Placental pericyte (primary cell): Measurements from ENCODE around the gene XPC. TPM values are rescaled to one million over a fixed set of nuclear protein-coding genes. Genes with fewer than 3 reads are reported as not detected.

ENCODE experiments used
- total RNA-seq: library from RNA; depleted of rRNA; stranded (reverse); fragments of >200 nt; gene quantifications from 2 replicates; pipeline ENCODE4 v1.2.3, GENCODE V29; 2012

Gene XPC
- total RNA-seq: 42.9 and 79.0 TPM in 2 replicates

GRCh38 chr3:14178247-14179113, at the start of gene XPC, which contains the start of gene LSM3:
TSS of gene XPC (minus strand) at chr3:14178601. CDS start at chr3:14178568, 33 bp downstream.
TSS of gene LSM3 (plus strand) at chr3:14178817. CDS start at chr3:14178861, 44 bp downstream.

GRCh38 chr3:14124615-14125192, 53.7 kb downstream of the XPC start, which contains the start of the genes CHCHD4 and TMEM43:
TSS of gene CHCHD4 (minus strand) at chr3:14124870. CDS start at chr3:14124676, 194 bp downstream.
TSS of gene TMEM43 (plus strand) at chr3:14125052. CDS start at chr3:14125194, 142 bp downstream.

Other genes starting within 250 kb of the XPC start
- gene CHCHD4, start 53.7 kb downstream of the XPC start, total RNA-seq: 9.2 and 11.2 TPM in 2 replicates
- gene TMEM43, start 53.5 kb downstream of the XPC start, total RNA-seq: 109 and 112 TPM in 2 replicates
- gene LSM3, start 216 bp upstream of the XPC start, total RNA-seq: 2.6 and 6.4 TPM in 2 replicates
- gene SLC6A6, start 224.0 kb upstream of the XPC start, total RNA-seq: 14.4 and 60.4 TPM in 2 replicates